HCT116 (cell line): Measurements from ENCODE around the gene RFTN1. TPM values are rescaled to one million over a fixed set of nuclear protein-coding genes. Genes with fewer than 3 reads are reported as not detected.

Experiments used
- ATAC-seq: fragments of 200-7000 bp; cut with Tn5 transposase; 2 replicates; pipeline ENCODE4 v1.9.1; 2020; ENCODE audit warnings: mild to moderate bottlenecking, moderate library complexity
- BruUV-seq: library from RNA; stranded (reverse); fragments of 400-500 nt; replicated peaks from 2 replicates; lab custom pipeline; 2021; lab: Mats Ljungman, UMichigan
- CTCF ChIA-PET: fragments of 300-600 bp; sonication (Branson Sonifier 250); formaldehyde crosslinking; loops from one replicate; lab custom pipeline; 2021; ENCODE audit warnings: antibody characterized with exemption; lab: Charles Lee
- POLR2A ChIA-PET: fragments of 300-600, 350-600 bp; sonication (Branson Sonifier 250); formaldehyde crosslinking; loops from one replicate; lab custom pipeline; 2021; ENCODE audit warnings: antibody characterized with exemption; lab: Charles Lee
- RAD21 ChIA-PET, 2 experiments: fragments of 300-600 bp; sonication (Branson Sonifier 250); formaldehyde crosslinking; loops; one replicate each; lab custom pipeline; 2023; ENCODE audit warnings: low total read pairs in 2 of 2; ENCODE audit not compliant: uncharacterized antibody in 2 of 2, unreplicated experiment in 2 of 2, low non-redundant PET in 1 of 2; lab: Charles Lee
- DNase-seq: peaks from one replicate; pipeline ENCODE4 v3.0.0-alpha.2; 2010; ENCODE audit warnings: low read depth, low spot score
- H2AFZ ChIP-seq: fragments of 200-600 bp; shearing (Covaris generic), sonication (generic); 2 replicates; pipeline ENCODE4 v1.6.1; 2017; ENCODE audit warnings: low read depth, mixed run types, mixed read lengths, antibody characterized with exemption, low read length; ENCODE audit not compliant: poor library complexity, severe bottlenecking
- H3K27ac ChIP-seq: 2 replicates; pipeline ENCODE4 v1.5.1; 2012; ENCODE audit warnings: low read depth, low read length
- H3K27me3 ChIP-seq: fragments of 200-600 bp; sonication (generic); 2 replicates; pipeline ENCODE4 v1.6.1; 2016; ENCODE audit warnings: mixed run types, low read length, mixed read lengths; ENCODE audit not compliant: insufficient read depth
- H3K36me3 ChIP-seq, 2 experiments: fragments of 200-500 bp in 1 of 2; fragments of 200-600 bp in 1 of 2; sonication (Bioruptor generic) in 1 of 2; sonication (generic) in 1 of 2; 2 replicates each; pipeline versions ENCODE4 v1.5.1 to v1.6.1; 2014 to 2016; ENCODE audit warnings: low read length in 2 of 2, inconsistent platforms in 1 of 2, mixed read lengths in 1 of 2, mixed run types in 1 of 2; ENCODE audit not compliant: insufficient read depth in 2 of 2, control insufficient read depth in 1 of 2
- H3K4me1 ChIP-seq, 2 experiments: fragments of 200-600 bp in 1 of 2; sonication (generic) in 1 of 2; 2 replicates each; pipeline versions ENCODE4 v1.5.1 to v1.6.1; 2012 to 2017; ENCODE audit warnings: low read length in 2 of 2, inconsistent platforms in 1 of 2, mild to moderate bottlenecking in 1 of 2, mixed read lengths in 1 of 2, mixed run types in 1 of 2, moderate library complexity in 1 of 2; ENCODE audit not compliant: insufficient read depth in 2 of 2, control insufficient read depth in 1 of 2
- H3K4me2 ChIP-seq: fragments of 200-600 bp; sonication (generic); 2 replicates; pipeline ENCODE4 v1.6.1; 2017; ENCODE audit warnings: mixed run types, low read length, mixed read lengths
- H3K4me3 ChIP-seq, 2 experiments: fragments of 200-600 bp in 1 of 2; sonication (generic) in 1 of 2; replicated peaks in 1 of 2; 2 replicates each; pipeline ENCODE4 v1.5.1; 2011 to 2016; ENCODE audit warnings: low read length in 2 of 2, control low read depth in 1 of 2, low read depth in 1 of 2, mild to moderate bottlenecking in 1 of 2, mixed read lengths in 1 of 2, mixed run types in 1 of 2
- H3K79me2 ChIP-seq: fragments of 200-600 bp; sonication (generic); 2 replicates; pipeline ENCODE4 v1.6.1; 2017; ENCODE audit warnings: mild to moderate bottlenecking, mixed run types, low read length, moderate library complexity, mixed read lengths; ENCODE audit not compliant: insufficient read depth
- H3K9ac ChIP-seq: fragments of 200-600 bp; sonication (generic); 2 replicates; pipeline ENCODE4 v1.6.1; 2016; ENCODE audit warnings: low read length, mixed read lengths
- H3K9me2 ChIP-seq: fragments of 200-600 bp; sonication (generic), shearing (Covaris generic); 2 replicates; pipeline ENCODE4 v1.6.1; 2017; ENCODE audit warnings: mixed run types, mild to moderate bottlenecking, moderate library complexity; ENCODE audit not compliant: insufficient read depth
- H3K9me3 ChIP-seq, 2 experiments: fragments of 200-500 bp in 1 of 2; fragments of 200-600 bp in 1 of 2; sonication (Bioruptor generic) in 1 of 2; sonication (generic) in 1 of 2; 2 replicates each; pipeline ENCODE4 v1.6.1; 2014 to 2017; ENCODE audit warnings: low read length in 2 of 2, mixed read lengths in 2 of 2, inconsistent platforms in 1 of 2, low read depth in 1 of 2, mild to moderate bottlenecking in 1 of 2, mixed run types in 1 of 2, moderate library complexity in 1 of 2; ENCODE audit not compliant: control insufficient read depth in 1 of 2, insufficient read depth in 1 of 2
- H4K20me1 ChIP-seq: fragments of 200-600 bp; sonication (generic), shearing (Covaris generic); 2 replicates; pipeline ENCODE4 v1.6.1; 2017; ENCODE audit warnings: mixed run types, mild to moderate bottlenecking, moderate library complexity; ENCODE audit not compliant: insufficient read depth
- CTCF ChIP-seq, 3 experiments: fragments of 200-600 bp in 1 of 3; sonication (generic) in 1 of 3; IDR thresholded peaks in 2 of 3; conservative IDR thresholded peaks in 1 of 3; 2 replicates each; pipeline ENCODE4 v1.5.1; 2012 to 2017; ENCODE audit warnings: low read depth in 2 of 3, low read length in 2 of 3, antibody characterized with exemption in 1 of 3, borderline replicate concordance in 1 of 3, control low read depth in 1 of 3, mild to moderate bottlenecking in 1 of 3, mixed read lengths in 1 of 3, mixed run types in 1 of 3, moderate library complexity in 1 of 3; ENCODE audit not compliant: insufficient read depth in 1 of 3
- EZH2 ChIP-seq: fragments of 200-600 bp; sonication (generic); IDR thresholded peaks from 2 replicates; pipeline ENCODE4 v1.6.1; 2017; ENCODE audit warnings: antibody characterized with exemption, mixed run types
- RAD21 ChIP-seq: IDR thresholded peaks from 2 replicates; pipeline ENCODE4 v1.6.1; 2012; ENCODE audit warnings: low read depth, mild to moderate bottlenecking
- ZFX ChIP-seq: fragments of 450-650 bp; IDR thresholded peaks from 2 replicates; pipeline ENCODE4 v1.6.1; 2017
- intact Hi-C: fragments of 100-400 bp; cut with micrococcal nuclease; formaldehyde crosslinking; loops from 2 replicates; pipeline ENCODE4 v1.10.0; 2022
- total RNA-seq: library from RNA; stranded (reverse); gene quantifications from one replicate; pipeline ENCODE4 v1.2.1, GENCODE V29; 2021; ENCODE audit not compliant: unreplicated experiment
- TF ChIP-seq, protein P1 (sequence below): IDR thresholded peaks from 2 replicates; pipeline ENCODE4 v1.6.1; 2011; ENCODE audit warnings: mild to moderate bottlenecking, low read length, moderate library complexity; ENCODE audit not compliant: insufficient replicate concordance; ENCODE audit errors: extremely low read depth

RFTN1 gene
- total RNA-seq, 1 experiment from 2014 or later: 3.9 TPM

GRCh38 chr3:16272588-16272987, 240.9 kb downstream of the RFTN1 start:
- ATAC-seq: no peak
- RAD21 ChIA-PET: no interaction called here

More at GRCh38 chr3:16272588-16272987, 240.9 kb downstream of the RFTN1 start:
- Histone ChIP-seq H3K9ac (no peak overlapping the region), H4K20me1 (no peaks in the 10 kb centered on the region), H3K4me3 (no peak overlapping the region), H3K36me3 (peaks cover 9 to 37% of the 10 kb centered on the region in 2 experiments; a peak in 3 of 4 replicates), H3K9me3 (no peaks in the 10 kb centered on the region), H3K27me3 (no peaks in the 10 kb centered on the region), H2AFZ (no peak overlapping the region), H3K9me2 (no peaks in the 10 kb centered on the region), H3K79me2 (peaks cover 22% of the 10 kb centered on the region), H3K4me2 (no peak overlapping the region), H3K27ac (no peak overlapping the region), H3K4me1 (no peaks in the 10 kb centered on the region)
- no TSS peak for BruUV-seq
- TF ChIP-seq CTCF (IDR thresholded peaks at IDR 0.05 in 2 of 3, conservative IDR thresholded peaks at IDR 0.05 in 1 of 3; ENCODE audit: borderline replicate concordance in 1 of 3, insufficient read depth in 1 of 3, low read depth in 2 of 3, low read length in 2 of 3) (no peak), ZFX (no peak), EZH2 (no peak), RAD21 (no peak)
- TF ChIP-seq, protein P1, sequence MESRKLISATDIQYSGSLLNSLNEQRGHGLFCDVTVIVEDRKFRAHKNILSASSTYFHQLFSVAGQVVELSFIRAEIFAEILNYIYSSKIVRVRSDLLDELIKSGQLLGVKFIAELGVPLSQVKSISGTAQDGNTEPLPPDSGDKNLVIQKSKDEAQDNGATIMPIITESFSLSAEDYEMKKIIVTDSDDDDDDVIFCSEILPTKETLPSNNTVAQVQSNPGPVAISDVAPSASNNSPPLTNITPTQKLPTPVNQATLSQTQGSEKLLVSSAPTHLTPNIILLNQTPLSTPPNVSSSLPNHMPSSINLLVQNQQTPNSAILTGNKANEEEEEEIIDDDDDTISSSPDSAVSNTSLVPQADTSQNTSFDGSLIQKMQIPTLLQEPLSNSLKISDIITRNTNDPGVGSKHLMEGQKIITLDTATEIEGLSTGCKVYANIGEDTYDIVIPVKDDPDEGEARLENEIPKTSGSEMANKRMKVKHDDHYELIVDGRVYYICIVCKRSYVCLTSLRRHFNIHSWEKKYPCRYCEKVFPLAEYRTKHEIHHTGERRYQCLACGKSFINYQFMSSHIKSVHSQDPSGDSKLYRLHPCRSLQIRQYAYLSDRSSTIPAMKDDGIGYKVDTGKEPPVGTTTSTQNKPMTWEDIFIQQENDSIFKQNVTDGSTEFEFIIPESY: no peak
- DNase-seq: no peak
- intact Hi-C loops: no loop called here
- POLR2A ChIA-PET: no interaction called here
- CTCF ChIA-PET: no interaction called here
